Endothelial cell of umbilical vein (primary cell): ENCODE data around the gene SUFU. TPM values are rescaled to one million over a fixed set of nuclear protein-coding genes. Genes with fewer than 3 reads are reported as not detected.

ENCODE experiments used
- BruUV-seq: library from RNA; stranded (reverse); fragments of 400-500 nt; replicated peaks from 2 replicates; lab custom pipeline; 2021; lab: Mats Ljungman, UMichigan
- CTCF ChIA-PET: fragments of 300-600, 350-600 bp; sonication (Branson Sonifier 250); formaldehyde crosslinking; loops from one replicate; lab custom pipeline; 2021; ENCODE audit warnings: antibody characterized with exemption, inconsistent platforms; lab: Charles Lee
- POLR2A ChIA-PET: fragments of 300-600, 350-600 bp; sonication (Branson Sonifier 250); formaldehyde crosslinking; loops from one replicate; lab custom pipeline; 2021; ENCODE audit warnings: antibody characterized with exemption, inconsistent platforms; lab: Charles Lee
- DNase-seq: peaks from one replicate; pipeline ENCODE4 v3.0.0-alpha.2; 2011; ENCODE audit warnings: low read depth, low spot score
- FAIRE-seq: peaks from 2 replicates; lab custom pipeline; 2011; peaks lifted over from hg19 to GRCh38; lab: Jason Lieb, UNC
- H2AFZ ChIP-seq: 2 replicates; pipeline ENCODE4 v1.6.0; 2012; ENCODE audit warnings: low read depth, low read length, control low read depth, inconsistent platforms
- H3K27ac ChIP-seq: 2 replicates; pipeline ENCODE4 v1.5.1; 2011; ENCODE audit warnings: low read depth, mild to moderate bottlenecking, control low read depth, low read length, moderate library complexity; ENCODE audit not compliant: insufficient read depth
- H3K27me3 ChIP-seq, 2 experiments: 2 replicates each; pipeline versions ENCODE4 v1.6.0 to v1.6.1; 2011; ENCODE audit warnings: low read length in 2 of 2, mixed read lengths in 1 of 2; ENCODE audit not compliant: control insufficient read depth in 2 of 2, insufficient read depth in 2 of 2
- H3K36me3 ChIP-seq, 2 experiments: 2 replicates in 1 of 2; 3 replicates in 1 of 2; pipeline ENCODE4 v1.5.1; 2011; ENCODE audit warnings: low read length in 2 of 2, mild to moderate bottlenecking in 1 of 2, moderate library complexity in 1 of 2; ENCODE audit not compliant: control insufficient read depth in 2 of 2, insufficient read depth in 2 of 2; ENCODE audit errors: extremely low read depth in 1 of 2
- H3K4me1 ChIP-seq: 3 replicates; pipeline ENCODE4 v1.5.1; 2011; ENCODE audit warnings: mild to moderate bottlenecking, low read length; ENCODE audit not compliant: control insufficient read depth, insufficient read depth; ENCODE audit errors: extremely low read depth
- H3K4me2 ChIP-seq: 2 replicates; pipeline ENCODE4 v1.6.1; 2011; ENCODE audit warnings: low read length, control low read depth, mixed read lengths; ENCODE audit not compliant: insufficient read depth
- H3K4me3 ChIP-seq, 3 experiments: fragments of 200-600 bp in 1 of 3; sonication (generic), shearing (Covaris generic) in 1 of 3; replicated peaks in 1 of 3; 2 replicates each; pipeline ENCODE4 v1.5.1; 2011 to 2016; ENCODE audit warnings: control low read depth in 3 of 3, low read length in 3 of 3, mild to moderate bottlenecking in 2 of 3, inconsistent platforms in 1 of 3, low read depth in 1 of 3, moderate library complexity in 1 of 3; ENCODE audit not compliant: insufficient read depth in 1 of 3
- H3K79me2 ChIP-seq: 2 replicates; pipeline ENCODE4 v1.6.0; 2012; ENCODE audit warnings: low read length, inconsistent platforms; ENCODE audit not compliant: control insufficient read depth, insufficient read depth
- H3K9ac ChIP-seq: replicated peaks from 2 replicates; pipeline ENCODE3; 2011; ENCODE audit warnings: low read length, control low read depth; ENCODE audit not compliant: insufficient read depth; ENCODE audit errors: extremely low read depth
- H3K9me1 ChIP-seq: replicated peaks from 3 replicates; pipeline ENCODE4 v1.6.0; 2011; ENCODE audit warnings: mild to moderate bottlenecking, low read length; ENCODE audit not compliant: control insufficient read depth, insufficient read depth; ENCODE audit errors: extremely low read depth
- H3K9me3 ChIP-seq: replicated peaks from 2 replicates; pipeline ENCODE4 v1.5.1; 2012; ENCODE audit warnings: low read length, inconsistent platforms; ENCODE audit not compliant: control insufficient read depth, insufficient read depth
- H4K20me1 ChIP-seq: replicated peaks from 2 replicates; pipeline ENCODE3; 2011; ENCODE audit warnings: mild to moderate bottlenecking, low read length; ENCODE audit not compliant: control insufficient read depth, insufficient read depth; ENCODE audit errors: extremely low read depth
- CTCF ChIP-seq, 2 donors: IDR thresholded peaks; 1 replicate in 1 of 2; 2 replicates in 1 of 2; pipeline ENCODE4 v1.5.1; 2011; ENCODE audit warnings: low read length in 2 of 2, mild to moderate bottlenecking in 2 of 2, moderate library complexity in 2 of 2, control low read depth in 1 of 2, inconsistent platforms in 1 of 2, low read depth in 1 of 2; ENCODE audit not compliant: insufficient read depth in 1 of 2; ENCODE audit errors: extremely low read depth in 1 of 2
- EZH2 ChIP-seq: IDR thresholded peaks from 2 replicates; pipeline ENCODE4 v1.6.1; 2012; ENCODE audit warnings: borderline replicate concordance, low read depth, mild to moderate bottlenecking, moderate library complexity, low read length, inconsistent platforms; ENCODE audit not compliant: severe bottlenecking
- FOS ChIP-seq: IDR thresholded peaks from 2 replicates; pipeline ENCODE4 v1.6.1; 2011; ENCODE audit warnings: mild to moderate bottlenecking, low read length, moderate library complexity, borderline replicate concordance; ENCODE audit not compliant: insufficient read depth
- GATA2 ChIP-seq: IDR thresholded peaks from 2 replicates; pipeline ENCODE4 v1.7.0; 2011; ENCODE audit warnings: low read depth, mild to moderate bottlenecking, moderate library complexity, mixed read lengths, low read length; ENCODE audit not compliant: insufficient read length, insufficient read depth
- JUN ChIP-seq: IDR thresholded peaks from 2 replicates; pipeline ENCODE4 v1.6.1; 2011; ENCODE audit warnings: borderline replicate concordance, low read depth; ENCODE audit not compliant: insufficient read length, insufficient read depth
- MYC ChIP-seq: IDR thresholded peaks from one replicate; pipeline ENCODE4 v1.6.1; 2011; ENCODE audit warnings: mild to moderate bottlenecking, low read depth, low read length
- POLR2A ChIP-seq: IDR thresholded peaks from 2 replicates; pipeline ENCODE4 v1.6.1; 2012; ENCODE audit warnings: low read depth, mild to moderate bottlenecking, control low read depth, low read length
- POLR2AphosphoS5 ChIP-seq: IDR thresholded peaks from 2 replicates; pipeline ENCODE4 v1.6.1; 2012; ENCODE audit warnings: low read depth, mild to moderate bottlenecking, control low read depth, low read length, moderate library complexity; ENCODE audit not compliant: insufficient read depth
- dilution Hi-C: fragments of 300-500 bp; cut with MboI; formaldehyde crosslinking; loops from one replicate; pipeline ENCODE4 v1.15.0; 2019; ENCODE audit warnings: low sequenced_read_pairs; ENCODE audit not compliant: extremely low pct_ligation_motif_present
- intact Hi-C: fragments of 100-400 bp; cut with micrococcal nuclease; formaldehyde crosslinking; loops from one replicate; pipeline ENCODE4 v1.10.0; 2022
- polyA plus RNA-seq, 4 experiments: library from polyadenylated mRNA; depleted of rRNA in 3 of 4; stranded (reverse) in 3 of 4; unstranded in 1 of 4; fragments of >200 nt; gene quantifications; 2 replicates each; pipeline versions ENCODE4 v1.2.1 to v1.2.3, GENCODE V29; 2011 to 2012; ENCODE audit warnings: missing spikeins in 1 of 4
- total RNA-seq: library from RNA; stranded (reverse); gene quantifications from 2 replicates; pipeline ENCODE4 v1.2.3, GENCODE V29; 2021
- TF ChIP-seq, protein P1 (sequence below): IDR thresholded peaks from 2 replicates; pipeline ENCODE4 v1.6.1; 2011; ENCODE audit not compliant: insufficient read depth, insufficient read length

The SUFU gene
- total and polyA plus RNA-seq, 2 donors (not counting 3 experiments of a cell fraction or from before 2014, with no cell fraction given): 10.1 to 16.3 TPM

- Histone ChIP-seq H3K9me3 (no peaks in the 10 kb centered on the region), H3K9ac (no peak overlapping the region), H3K4me1 (no peaks in the 10 kb centered on the region), H3K36me3 (no peaks in the 10 kb centered on the region), H2AFZ (no peak overlapping the region), H3K4me3 (no peak overlapping the region), H4K20me1 (no peaks in the 10 kb centered on the region), H3K4me2 (no peak overlapping the region), H3K79me2 (no peaks in the 10 kb centered on the region), H3K9me1 (no peaks in the 10 kb centered on the region), H3K27me3 (no peaks in the 10 kb centered on the region), H3K27ac (no peak overlapping the region)
- BruUV-seq: no TSS peak
- POLR2A ChIA-PET: no interaction called here
- dilution Hi-C loops (no loop called here), intact Hi-C loops (no loop called here)
- FAIRE-seq (no peak), DNase-seq (no peak)
- CTCF ChIA-PET: no interaction called here
- TF ChIP-seq GATA2: no peak
- no peak for TF ChIP-seq POLR2A
- no peak for TF ChIP-seq POLR2AphosphoS5
- no peak for TF ChIP-seq CTCF (IDR thresholded peaks at IDR 0.05; ENCODE audit: extremely low read depth in 1 of 2, insufficient read depth in 1 of 2, low read depth in 1 of 2, low read length in 2 of 2)
- no peak for TF ChIP-seq FOS
- no peak for TF ChIP-seq EZH2
- TF ChIP-seq, protein P1, sequence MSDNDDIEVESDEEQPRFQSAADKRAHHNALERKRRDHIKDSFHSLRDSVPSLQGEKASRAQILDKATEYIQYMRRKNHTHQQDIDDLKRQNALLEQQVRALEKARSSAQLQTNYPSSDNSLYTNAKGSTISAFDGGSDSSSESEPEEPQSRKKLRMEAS: no peak
- TF ChIP-seq MYC: no peak
- TF ChIP-seq JUN: no peak
These were observed 52.1 kb downstream of the SUFU start for GRCh38 chr10:102555781-102556328.
